ENCODE results near the gene YARS1.
"Not testable (repeated sequence)": the region's sequence is repeated elsewhere in the genome, so short reads cannot be mapped to it uniquely, and the experiment has no call there.

GRCh38 chr1:32795763-32796162 is 21.4 kb downstream of the YARS1 start:
- not testable (repeated sequence) for TF ChIP-seq CTCF (conservative IDR thresholded peaks at IDR 0.05); EZH2 (IDR thresholded peaks at IDR 0.05; ENCODE audit: low read depth)

Data from PC-9 (cell line).